B cell (primary cell): Measurements from ENCODE around the gene TNXB.

Experiments used
- EZH2 ChIP-seq: IDR thresholded peaks from 2 replicates; pipeline ENCODE4 v1.6.1; 2012; ENCODE audit warnings: borderline replicate concordance, low read depth, mild to moderate bottlenecking, moderate library complexity, low read length; ENCODE audit not compliant: insufficient read depth, poor library complexity, severe bottlenecking
- TF ChIP-seq, protein P1 (sequence below): fragments of 200-600 bp; IDR thresholded peaks from one replicate; pipeline ENCODE4 v1.8.0; 2022; ENCODE audit warnings: antibody characterized with exemption, mild to moderate bottlenecking

DNA sequence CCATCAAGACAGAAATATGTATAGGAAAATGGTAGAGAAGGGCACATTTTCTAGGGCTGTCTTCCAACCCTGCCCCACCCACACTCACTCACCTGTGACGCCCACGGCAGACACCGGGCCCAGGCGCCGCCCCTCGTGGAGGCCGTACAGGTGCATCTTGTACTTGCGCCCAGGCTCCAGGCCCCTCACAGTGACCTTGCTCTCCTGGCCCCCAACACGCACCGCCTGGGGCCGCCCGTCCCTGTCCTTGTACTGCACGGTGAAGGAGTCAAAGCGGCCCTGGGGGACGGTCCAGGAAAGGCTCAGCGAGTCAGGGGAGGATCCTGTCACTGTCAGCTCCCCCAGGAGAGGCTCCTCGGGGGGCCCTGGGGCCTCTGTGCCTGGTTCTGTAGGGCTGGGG is 51.2 kb downstream of the TNXB start:
- TF ChIP-seq, protein P1, sequence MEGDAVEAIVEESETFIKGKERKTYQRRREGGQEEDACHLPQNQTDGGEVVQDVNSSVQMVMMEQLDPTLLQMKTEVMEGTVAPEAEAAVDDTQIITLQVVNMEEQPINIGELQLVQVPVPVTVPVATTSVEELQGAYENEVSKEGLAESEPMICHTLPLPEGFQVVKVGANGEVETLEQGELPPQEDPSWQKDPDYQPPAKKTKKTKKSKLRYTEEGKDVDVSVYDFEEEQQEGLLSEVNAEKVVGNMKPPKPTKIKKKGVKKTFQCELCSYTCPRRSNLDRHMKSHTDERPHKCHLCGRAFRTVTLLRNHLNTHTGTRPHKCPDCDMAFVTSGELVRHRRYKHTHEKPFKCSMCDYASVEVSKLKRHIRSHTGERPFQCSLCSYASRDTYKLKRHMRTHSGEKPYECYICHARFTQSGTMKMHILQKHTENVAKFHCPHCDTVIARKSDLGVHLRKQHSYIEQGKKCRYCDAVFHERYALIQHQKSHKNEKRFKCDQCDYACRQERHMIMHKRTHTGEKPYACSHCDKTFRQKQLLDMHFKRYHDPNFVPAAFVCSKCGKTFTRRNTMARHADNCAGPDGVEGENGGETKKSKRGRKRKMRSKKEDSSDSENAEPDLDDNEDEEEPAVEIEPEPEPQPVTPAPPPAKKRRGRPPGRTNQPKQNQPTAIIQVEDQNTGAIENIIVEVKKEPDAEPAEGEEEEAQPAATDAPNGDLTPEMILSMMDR, result no peak
- TF ChIP-seq EZH2, result no peak
